HG03139 (cell line): ENCODE results near the gene BAIAP2.

Source experiments
- ATAC-seq: cut with Tn5 transposase; IDR thresholded peaks from one replicate; pipeline ENCODE4 v1.9.1; 2021; ENCODE audit not compliant: unreplicated experiment

BAIAP2 gene

GRCh38 chr17:81034779-81035520 is at the start of gene BAIAP2:
TSS of gene BAIAP2 (plus strand) at chr17:81035151. CDS start at chr17:81035255, 104 bp downstream.
- peak; percentile 63 for ATAC-seq

DNA sequence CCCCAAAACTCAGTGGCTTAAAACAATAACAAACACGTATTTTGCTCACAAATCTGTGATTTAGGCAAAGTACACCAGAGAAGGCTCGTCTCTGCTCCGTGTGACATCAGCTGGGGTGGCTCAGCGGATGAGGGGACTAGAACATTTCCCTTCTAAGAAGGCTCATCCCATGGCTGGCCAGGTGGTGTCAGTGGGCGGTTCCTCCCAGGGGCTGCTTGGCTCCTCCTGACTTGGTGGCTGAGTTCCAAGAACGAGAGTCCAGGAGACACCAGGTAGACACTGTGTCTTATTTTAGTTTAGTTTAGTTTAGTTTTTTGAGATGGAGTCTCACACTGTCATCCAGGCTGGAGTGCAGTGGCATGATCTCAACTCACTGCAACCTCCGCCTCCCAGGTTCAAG is 48.9 kb upstream of the BAIAP2 start:
- ATAC-seq: no peak

DNA sequence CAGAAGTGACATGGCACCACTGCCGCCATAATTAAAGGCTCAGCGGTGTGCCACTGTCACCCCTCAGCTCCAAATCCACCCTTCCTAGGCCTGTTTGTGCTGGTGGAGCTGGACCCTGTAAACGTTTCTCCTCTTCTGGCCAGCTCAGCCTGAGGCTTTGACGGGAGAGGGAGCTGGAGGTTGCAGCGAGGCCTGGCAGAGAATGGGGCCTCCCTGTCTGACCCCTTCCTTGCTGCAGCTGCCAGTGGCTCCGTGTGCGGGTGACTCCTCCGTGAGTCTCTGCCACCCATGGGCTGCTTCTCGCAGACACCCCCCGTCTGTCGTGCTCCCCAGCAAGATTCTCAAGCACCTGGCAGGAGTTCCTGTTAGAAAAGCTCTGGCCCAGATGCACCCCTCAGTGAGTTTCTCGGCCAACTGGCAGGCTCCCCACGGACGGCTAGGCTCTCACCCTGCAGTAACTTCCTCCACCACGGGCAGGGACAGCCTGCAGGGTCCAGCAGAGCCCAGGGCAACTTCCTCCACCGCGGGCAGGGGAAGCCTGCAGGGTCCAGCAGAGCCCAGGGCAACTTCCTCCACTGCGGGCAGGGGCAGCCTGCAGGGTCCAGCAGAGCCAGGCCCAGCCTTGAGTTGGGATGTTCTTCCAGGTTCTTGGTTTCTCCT is 48.0 kb upstream of the BAIAP2 start:
- no peak for ATAC-seq

- no peak for ATAC-seq
Measured at GRCh38 chr17:80987941-80988461, 47.0 kb upstream of the BAIAP2 start.

DNA sequence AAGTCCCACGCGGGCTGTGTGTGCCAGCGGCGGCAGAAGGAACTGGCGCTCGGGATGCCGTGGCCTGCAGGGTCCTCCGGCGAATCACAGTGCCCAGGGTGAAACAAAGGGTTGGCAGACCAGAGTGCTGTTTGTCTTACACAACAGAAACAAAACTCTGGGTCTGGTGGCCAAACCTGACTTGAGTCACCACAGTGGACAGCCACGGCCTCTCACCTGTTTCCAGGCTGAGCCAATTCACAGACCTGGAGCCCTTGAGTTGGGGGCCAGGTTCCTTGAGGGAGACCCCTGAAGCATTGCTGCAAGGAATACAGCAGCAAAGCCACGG is 45.4 kb upstream of the BAIAP2 start:
- ATAC-seq: no peak

GRCh38 chr17:80990921-80991644 is 43.9 kb upstream of the BAIAP2 start:
- ATAC-seq: no peak

- no peak for ATAC-seq
Measured at GRCh38 chr17:80991645-80992076, 43.3 kb upstream of the BAIAP2 start, which contains the start of gene CHMP6. TSS of gene CHMP6 (plus strand) at chr17:80991841. CDS start at chr17:80991919, 78 bp downstream.

- ATAC-seq: no peak
Measured at GRCh38 chr17:80992077-80992947, 42.6 kb upstream of the BAIAP2 start.

DNA sequence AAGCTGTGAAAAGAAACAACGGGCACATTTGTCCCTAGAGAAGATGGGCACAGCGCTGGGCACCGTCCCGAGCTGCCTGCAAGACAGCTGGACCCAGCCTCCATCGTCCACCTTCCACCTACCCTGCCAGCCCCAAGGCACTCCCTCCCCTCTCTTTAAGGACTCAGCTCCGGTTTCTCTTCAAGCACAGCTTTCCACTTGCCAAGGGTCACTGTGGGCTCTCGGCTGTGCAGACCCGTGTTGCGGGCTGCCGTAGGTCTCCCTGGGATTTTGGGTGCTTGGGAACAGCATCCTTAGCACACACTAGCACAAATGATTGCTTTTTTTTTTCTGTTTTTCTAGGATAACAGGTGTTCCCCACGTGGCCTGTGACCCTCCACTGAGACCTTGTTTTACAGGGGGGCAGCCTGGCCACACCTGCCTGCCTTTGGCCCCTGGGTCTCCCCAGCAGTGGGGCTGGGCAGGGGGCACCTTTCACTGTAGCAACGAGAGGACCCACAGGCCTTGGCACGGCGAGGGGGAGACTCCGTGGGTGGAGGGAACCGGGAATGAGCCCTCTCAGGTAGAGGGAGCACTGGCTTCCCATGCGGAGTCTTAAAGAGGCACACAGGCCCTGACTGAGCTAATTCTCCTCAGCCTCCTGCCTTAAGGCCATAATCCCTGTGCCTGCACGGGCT is 41.9 kb upstream of the BAIAP2 start:
- no peak for ATAC-seq

- no peak for ATAC-seq
Measured at GRCh38 chr17:80995131-80995530, 39.8 kb upstream of the BAIAP2 start.

DNA sequence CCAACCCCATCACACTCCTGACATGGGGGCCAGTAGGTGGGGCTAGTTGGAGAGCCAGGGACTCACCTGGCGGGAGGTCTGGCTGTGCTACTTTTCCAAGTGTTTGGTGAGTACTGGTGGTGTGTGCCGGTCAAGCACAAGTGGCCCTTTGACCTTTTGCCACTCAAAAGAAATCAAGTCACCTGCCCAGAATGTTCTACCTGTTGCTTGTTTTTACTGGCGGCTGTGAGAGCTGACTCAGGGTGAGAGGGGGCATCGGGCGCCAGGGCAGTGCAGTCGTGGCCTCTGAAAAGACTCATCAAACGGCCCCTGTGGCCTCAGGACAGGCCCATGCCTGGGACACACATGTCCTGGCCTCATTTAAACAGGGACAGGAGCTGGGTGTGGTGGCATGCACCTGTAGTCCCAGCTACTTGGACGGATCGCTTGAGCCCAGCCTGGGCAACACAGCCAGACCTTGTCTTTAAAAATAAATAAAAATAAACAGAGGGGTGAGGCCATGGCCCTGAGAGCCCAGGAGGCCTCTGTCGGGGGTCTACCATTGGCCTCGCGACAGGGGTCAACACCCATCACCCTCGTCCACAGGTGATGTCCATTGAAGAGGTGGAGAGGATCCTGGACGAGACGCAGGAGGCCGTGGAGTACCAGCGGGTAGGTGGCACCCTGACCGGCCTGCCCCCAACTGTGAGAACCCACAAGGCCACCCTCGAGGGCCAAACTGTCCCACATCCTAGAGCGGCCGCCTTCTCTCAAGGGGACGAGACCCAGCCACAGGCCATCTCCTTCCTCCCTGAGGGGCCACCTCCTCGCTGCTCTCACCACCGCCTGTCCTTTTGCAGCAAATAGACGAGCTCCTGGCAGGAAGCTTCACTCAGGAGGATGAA is 38.3 kb upstream of the BAIAP2 start:
- no peak for ATAC-seq

DNA sequence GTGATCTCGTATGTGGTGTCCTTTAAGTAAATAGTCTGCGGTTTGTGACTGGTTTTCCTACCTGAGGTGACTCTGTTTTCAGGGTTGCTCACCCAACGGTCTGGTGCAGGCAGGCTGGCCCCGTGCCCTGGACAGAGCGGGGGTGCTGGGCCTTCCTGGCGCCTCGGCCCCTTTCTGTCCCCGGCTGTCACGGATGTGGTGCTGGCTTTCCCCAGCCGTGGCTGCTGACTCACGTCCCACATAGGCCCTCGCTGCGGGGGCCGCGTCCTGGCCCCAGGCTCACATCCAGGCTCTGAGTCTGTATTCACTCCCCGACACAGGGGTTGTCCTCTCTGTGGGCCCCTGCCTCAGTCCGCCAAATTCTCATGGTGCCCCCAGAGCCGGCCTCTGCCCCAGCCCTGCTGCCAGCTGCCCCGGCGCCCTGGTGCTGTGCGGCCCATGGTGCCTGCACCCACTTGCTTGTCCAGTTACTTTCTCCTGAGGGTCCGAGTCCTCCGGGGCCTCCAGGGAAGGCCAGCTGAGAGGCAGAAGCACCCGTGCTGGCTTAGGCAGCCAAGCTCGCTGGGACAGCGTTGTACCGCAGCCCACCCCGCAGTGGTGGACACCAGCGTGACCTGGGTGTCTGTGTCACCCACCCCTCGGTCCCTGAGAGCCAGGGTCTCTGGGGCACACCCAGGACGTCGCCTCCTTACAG is 37.4 kb upstream of the BAIAP2 start:
- ATAC-seq: no peak

DNA sequence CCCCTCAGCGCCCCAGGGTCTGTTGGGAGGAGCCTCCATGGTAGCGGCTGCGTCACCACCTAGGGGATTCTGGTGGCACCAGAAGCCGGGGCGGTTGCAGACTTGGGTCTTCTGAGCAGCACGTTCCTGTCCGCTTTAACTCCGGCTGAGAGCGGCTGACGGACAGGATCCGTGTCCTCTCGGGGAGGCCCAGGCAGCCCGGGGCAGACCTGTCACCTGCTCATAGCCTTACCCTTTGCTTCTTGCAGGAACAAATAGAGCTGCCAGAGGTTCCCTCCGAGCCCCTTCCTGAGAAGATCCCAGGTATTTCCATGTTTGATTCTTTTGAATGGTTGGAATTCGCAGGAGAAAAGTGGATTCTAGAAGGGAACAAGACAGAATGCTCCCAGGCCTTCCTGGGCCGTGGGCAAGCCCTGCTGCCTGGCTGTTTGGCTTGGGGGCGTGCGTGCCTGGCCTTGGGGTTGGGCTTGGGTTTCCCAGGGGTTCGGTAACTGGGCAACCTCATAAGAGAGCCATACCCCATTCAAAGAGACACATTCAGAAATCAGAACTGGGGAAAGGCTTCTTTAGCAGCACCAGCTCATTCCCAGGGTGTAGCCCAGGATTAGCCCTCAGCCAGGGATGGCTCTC is 36.7 kb upstream of the BAIAP2 start:
- ATAC-seq: no peak

DNA sequence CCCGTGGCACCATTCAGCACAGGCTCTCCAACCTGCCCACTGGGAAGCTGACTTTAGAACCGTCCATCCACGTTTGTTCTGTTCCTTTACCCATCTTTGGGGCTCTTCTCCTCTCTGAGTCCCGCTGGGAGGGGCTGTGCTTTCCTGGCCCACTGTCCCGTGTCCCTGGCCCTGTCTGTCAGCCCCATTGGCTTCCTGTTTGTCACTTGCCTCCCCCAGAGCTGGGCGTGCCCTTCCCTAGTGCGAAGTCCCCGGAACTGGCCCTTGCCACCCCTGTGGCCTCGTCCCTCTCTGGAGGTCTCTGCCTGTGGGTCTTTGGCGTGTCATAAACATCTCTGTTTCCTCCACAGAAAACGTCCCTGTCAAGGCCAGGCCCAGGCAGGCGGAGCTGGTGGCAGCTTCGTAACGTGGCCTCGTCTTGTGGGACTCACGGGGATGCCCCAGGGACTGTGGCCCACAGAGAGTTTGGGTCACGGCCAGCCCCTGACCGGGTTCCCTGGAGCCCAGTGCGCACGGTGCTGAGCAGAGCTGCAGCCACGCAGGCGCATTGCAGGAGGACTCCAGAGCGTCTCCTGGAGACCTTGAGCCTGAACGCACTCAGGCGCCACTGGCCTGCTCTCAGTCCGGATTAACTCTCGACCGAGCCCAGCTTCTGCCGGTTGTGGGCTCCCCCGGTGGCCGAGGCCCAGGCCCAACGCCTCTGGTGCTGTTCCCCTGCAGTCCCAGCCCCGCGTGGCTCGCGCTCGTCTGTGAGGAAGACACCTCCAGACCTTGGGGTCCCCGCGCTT is 36.0 kb upstream of the BAIAP2 start:
- ATAC-seq: no peak

GRCh38 chr17:80999536-81000333 is 35.2 kb upstream of the BAIAP2 start:
- no peak for ATAC-seq

DNA sequence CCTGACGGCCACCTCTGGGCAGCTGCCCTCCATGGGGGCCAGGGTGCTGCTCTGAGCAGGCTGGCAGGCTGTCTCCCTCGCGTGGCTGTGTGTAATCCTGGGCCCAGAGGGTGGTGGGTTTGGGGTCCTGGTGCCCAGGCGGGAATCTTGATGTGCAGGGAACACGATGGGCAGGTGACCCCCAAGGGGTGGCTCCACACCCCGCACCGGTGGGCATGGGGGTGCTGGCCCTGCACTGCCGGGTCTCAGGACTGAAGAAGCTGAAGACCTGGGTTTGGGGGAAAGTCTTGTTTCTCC is 34.7 kb upstream of the BAIAP2 start:
- no peak for ATAC-seq
